ENCODE data around the gene ONECUT3.

ONECUT3 gene

GRCh38 chr19:1814833-1815604 is 61.7 kb downstream of the ONECUT3 start:
- no peak for DNase-seq (ENCODE audit: low read depth)

GRCh38 chr19:1815605-1816529 is 62.6 kb downstream of the ONECUT3 start:
- DNase-seq (ENCODE audit: low read depth): no peak

GRCh38 chr19:1816530-1817298 is 63.4 kb downstream of the ONECUT3 start:
- no peak for DNase-seq (ENCODE audit: low read depth)

- DNase-seq (ENCODE audit: low read depth): no peak
Observed at GRCh38 chr19:1817553-1818179, 64.4 kb downstream of the ONECUT3 start.

DNA sequence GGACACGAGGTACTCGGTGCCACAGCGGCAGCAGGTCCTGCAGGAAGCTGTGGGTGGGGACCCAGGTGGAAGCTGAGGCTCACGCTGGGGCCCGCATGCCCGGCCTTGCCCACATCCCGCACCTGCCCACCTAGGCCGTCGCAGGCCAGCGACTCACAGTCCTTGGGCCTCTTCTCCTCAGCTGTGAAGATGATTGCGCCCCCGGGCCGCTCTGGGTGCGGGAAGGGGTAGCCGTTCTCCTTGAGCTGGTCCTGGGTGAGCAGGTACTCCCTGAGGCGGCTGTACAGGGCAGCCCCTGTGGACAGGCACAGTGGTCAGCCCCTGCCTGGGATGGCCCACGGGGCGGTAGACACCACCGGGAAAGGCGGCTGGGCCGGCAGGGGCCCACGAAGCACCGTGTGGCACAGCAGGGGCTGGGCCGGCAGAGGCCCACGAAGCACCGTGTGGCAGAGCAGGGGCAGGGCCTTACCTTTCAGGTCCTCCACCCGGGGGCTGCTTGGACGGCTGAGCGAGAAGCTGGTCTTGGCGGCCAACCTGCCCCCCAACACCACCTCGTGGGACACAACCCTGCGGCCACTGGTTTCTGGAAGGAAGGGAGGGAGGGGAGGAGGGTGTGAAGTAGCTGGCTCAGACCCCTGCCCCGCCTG is 65.4 kb downstream of the ONECUT3 start:
- DNase-seq (ENCODE audit: low read depth): no peak

GRCh38 chr19:1819341-1820255 is 66.3 kb downstream of the ONECUT3 start:
- no peak for DNase-seq (ENCODE audit: low read depth)

DNA sequence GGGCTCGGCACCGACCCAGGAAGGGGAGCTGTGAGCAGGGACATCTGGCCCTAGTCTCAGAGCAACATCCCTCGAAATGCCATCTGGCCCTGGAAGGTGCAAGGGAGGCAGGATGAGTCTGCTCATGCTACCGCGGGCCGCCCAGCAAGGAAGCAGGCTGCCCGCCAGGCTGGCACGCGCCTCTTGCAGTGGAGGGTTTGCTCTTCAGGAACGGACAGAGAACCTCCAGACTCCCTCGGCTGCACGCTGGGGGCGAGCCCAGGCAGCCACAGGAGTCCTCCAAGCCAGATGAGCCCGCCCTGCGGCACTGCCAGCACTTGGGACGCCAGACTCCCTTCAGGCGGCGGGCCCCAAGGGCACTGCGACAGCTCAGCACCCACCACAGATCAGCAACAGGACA is 68.9 kb downstream of the ONECUT3 start:
- DNase-seq (ENCODE audit: low read depth): no peak

DNA sequence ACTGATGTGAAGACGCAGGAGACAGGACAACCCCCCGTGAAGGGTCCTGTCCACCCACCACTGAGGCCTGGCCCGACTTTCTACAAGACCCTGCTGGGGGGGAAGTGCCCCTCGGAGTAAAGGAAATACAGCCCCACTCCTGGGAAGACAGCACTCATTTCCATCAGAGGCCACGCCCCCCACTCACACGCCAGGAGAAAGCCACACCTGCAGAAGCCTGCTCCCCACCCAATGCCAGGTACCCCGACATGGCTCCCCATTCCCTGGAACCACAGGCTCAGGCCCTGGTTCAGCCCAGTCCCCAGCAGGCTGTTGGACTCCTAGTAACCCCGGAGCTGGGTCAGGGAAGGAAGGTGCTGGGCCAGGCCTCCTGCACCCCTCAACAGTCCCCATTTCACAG is 69.7 kb downstream of the ONECUT3 start:
- DNase-seq (ENCODE audit: low read depth): no peak

- DNase-seq (ENCODE audit: low read depth): no peak
Observed at GRCh38 chr19:1823539-1824251, 70.4 kb downstream of the ONECUT3 start.

DNA sequence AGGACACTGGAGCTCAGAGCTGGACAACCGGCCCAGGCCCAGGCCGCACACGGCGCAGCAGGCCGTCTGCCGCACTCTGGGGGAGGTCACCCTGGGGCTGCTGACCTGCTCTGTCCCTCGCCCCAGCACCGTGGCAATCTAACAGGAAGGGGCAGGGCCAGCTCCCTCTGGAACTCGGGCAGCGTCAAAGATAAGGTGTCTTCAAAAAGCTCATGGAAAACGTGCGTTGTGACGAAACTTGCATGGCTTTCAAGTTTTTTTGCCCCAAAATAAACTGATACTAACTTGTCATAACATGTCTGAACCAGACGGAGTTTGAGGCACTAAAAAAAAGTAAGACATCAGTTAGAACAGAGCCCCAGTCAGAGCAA is 70.9 kb downstream of the ONECUT3 start:
- DNase-seq (ENCODE audit: low read depth): no peak

DNA sequence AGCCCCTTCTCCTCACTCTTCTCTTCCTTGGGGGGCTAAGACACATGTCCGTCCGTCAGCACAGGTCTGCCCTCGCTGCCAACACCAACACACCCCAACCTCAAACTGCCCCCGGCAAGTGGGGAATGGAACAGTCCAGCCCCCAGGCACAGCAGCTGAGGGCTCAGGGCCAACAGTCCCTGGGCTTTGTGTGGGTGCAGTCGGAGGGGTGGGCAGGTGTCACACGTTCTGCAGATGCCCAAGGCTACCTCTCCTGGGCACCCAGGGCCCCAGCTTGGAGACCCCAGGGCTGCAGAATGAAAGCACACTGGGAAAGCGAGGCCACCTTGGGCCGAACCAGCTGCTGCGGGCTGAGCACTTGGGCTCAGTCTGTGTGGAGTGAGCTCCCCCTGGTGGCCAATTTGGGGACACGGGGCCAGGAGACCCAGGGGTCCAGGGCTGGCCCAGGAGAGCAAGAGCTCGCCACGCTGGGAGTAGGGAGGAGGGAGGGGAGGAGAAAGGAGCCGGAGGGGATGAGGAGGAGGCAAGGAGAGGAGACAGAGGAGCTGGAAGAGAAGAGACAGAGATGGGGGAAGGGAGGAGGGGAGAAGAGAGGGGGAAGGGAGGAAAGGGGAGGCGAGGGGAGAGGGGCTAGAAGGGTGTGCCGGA is 72.7 kb downstream of the ONECUT3 start:
- DNase-seq (ENCODE audit: low read depth): peak; percentile 64

- DNase-seq (ENCODE audit: low read depth): no peak
Observed at GRCh38 chr19:1826557-1827521, 73.5 kb downstream of the ONECUT3 start.

- DNase-seq (ENCODE audit: low read depth): no peak
Observed at GRCh38 chr19:1827566-1828278, 74.4 kb downstream of the ONECUT3 start.

DNA sequence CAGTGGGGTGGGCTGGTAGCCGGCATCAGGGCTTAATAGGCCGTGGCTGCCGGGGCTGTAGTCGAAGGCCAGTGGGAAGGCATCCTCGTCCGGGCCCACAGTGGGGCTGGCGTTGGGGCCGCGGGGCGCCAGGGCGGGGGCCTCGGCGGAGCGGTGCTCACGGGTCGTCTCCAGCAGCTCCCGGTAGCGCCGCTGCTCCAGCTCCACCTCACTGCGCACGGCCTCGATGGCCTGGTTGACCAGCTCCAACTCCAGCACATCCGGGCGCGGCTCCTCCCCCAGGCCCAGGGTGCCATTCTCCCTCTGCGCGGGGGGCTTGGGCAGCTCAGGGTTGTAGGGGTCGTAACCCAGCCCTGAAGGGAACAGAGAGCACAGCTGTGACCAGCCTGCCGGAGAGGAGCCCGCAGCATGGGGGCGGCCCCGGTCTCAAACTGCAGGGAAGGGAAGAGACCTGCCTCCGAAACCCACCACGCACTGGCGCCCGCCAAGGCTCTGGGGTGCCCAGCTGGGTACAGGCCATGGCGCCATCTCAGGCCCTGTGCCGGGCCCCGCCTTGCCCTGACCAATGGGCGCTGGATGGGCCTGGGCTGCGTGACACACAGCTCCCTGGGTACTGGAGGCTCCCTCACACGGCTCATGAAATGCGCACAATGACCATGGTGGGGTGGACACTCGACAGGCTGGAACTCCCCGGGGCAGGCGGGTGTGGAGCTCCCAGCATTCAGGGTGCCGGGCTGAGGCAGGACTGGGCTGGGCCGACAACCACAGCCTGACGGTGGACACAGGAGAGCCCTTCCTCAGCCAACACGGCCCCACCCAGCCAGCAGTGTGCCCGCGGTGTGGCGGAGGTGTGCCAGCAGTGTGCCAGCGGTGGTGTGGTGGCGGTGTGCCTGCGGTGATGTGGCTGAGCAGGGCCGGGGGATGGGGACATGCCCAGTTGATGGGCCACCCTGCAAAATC is 75.3 kb downstream of the ONECUT3 start:
- no peak for DNase-seq (ENCODE audit: low read depth)

DNA sequence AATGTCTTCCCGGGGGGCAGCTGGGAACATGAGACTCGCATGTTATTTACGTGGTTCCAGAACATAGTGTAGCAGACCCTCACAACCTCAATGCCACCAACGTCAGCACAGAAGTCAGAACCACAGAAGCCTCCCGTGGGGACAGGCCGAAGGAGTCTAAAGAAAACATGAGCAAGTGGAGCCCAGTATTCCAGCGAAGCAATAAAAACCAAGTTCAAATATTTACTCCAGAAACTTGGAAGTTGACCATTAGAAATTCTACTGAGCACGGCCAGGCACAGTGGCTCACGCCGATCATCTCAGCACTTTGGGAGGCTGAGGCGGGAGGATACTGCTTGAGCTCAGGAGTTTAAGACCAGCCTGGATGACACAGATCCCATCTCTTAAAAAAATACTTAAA is 76.7 kb downstream of the ONECUT3 start:
- no peak for DNase-seq (ENCODE audit: low read depth)

GRCh38 chr19:1830568-1830967 is 77.3 kb downstream of the ONECUT3 start:
- DNase-seq (ENCODE audit: low read depth): no peak
